Esophagus muscularis mucosa (tissue), 4 donors: ENCODE measurements around the gene ABR. TPM values are rescaled to one million over a fixed set of nuclear protein-coding genes. Genes with fewer than 3 reads are reported as not detected.

Experiments
- DNase-seq: peaks from one replicate; pipeline ENCODE4 v3.0.0-alpha.2; 2017; ENCODE audit errors: extremely low spot score
- H3K27ac ChIP-seq, 4 donors: fragments of 200-600 bp; sonication (generic); replicated peaks in 1 of 4; 1 replicate in 3 of 4; 2 replicates in 1 of 4; pipeline ENCODE4 v1.5.1; 2016 to 2019; ENCODE audit warnings: mild to moderate bottlenecking in 1 of 4
- H3K27me3 ChIP-seq, 4 donors: fragments of 200-600 bp; sonication (generic); one replicate each; pipeline versions ENCODE4 v1.5.1 to v1.6.0; 2016 to 2019
- H3K36me3 ChIP-seq, 4 donors: fragments of 200-600 bp; sonication (generic); one replicate each; pipeline ENCODE4 v1.5.1; 2016 to 2019
- H3K4me1 ChIP-seq, 4 donors: fragments of 200-600 bp; sonication (generic); one replicate each; pipeline ENCODE4 v1.5.1; 2016 to 2019
- H3K4me3 ChIP-seq, 4 donors: fragments of 200-600 bp; sonication (generic); 1 replicate in 2 of 4; 2 replicates in 2 of 4; pipeline ENCODE4 v1.5.1; 2016 to 2019; ENCODE audit warnings: mild to moderate bottlenecking in 4 of 4, moderate library complexity in 1 of 4
- H3K9me3 ChIP-seq, 4 donors: fragments of 200-600 bp; sonication (generic); 1 replicate in 3 of 4; 2 replicates in 1 of 4; pipeline ENCODE4 v1.5.1; 2016 to 2019
- CTCF ChIP-seq, 3 experiments: fragments of 200-600 bp in 2 of 3; fragments of 450-650 bp in 1 of 3; sonication (generic) in 2 of 3; IDR thresholded peaks; one replicate each; pipeline ENCODE4 v1.5.1; 2017 to 2019; ENCODE audit warnings: antibody characterized with exemption in 3 of 3, mild to moderate bottlenecking in 2 of 3, moderate library complexity in 1 of 3
- EP300 ChIP-seq: sonication (generic); formaldehyde crosslinking; IDR thresholded peaks from one replicate; pipeline ENCODE4 v1.6.1; 2017; ENCODE audit warnings: antibody characterized with exemption
- POLR2A ChIP-seq: fragments of 450-650 bp; IDR thresholded peaks from one replicate; pipeline ENCODE4 v1.6.1; 2017; ENCODE audit warnings: antibody characterized with exemption, moderate library complexity, mild to moderate bottlenecking, low read depth
- POLR2AphosphoS5 ChIP-seq, 2 donors: sonication (generic); formaldehyde crosslinking; IDR thresholded peaks; one replicate each; pipeline ENCODE4 v1.6.1; 2017; ENCODE audit warnings: antibody characterized with exemption in 2 of 2
- WGBS: methylation state at CpG from one replicate; pipeline ENCODE4 v1.1.5; 2018; 5-methylcytosine and 5-hydroxymethylcytosine counted together
- intact Hi-C: fragments of 100-400 bp; cut with DNase I; formaldehyde crosslinking; loops from one replicate; pipeline ENCODE4 v1.15.1; 2023
- total RNA-seq, 4 donors: library from RNA; depleted of rRNA; stranded (reverse); fragments of >200 nt; gene quantifications; one replicate each; pipeline versions ENCODE4 v1.1.0 to v1.2.1, GENCODE V29; 2016

Gene ABR
- total RNA-seq, 4 donors from 2014 or later = 98.4 to 142 (median 114) TPM

- no peaks in the 10 kb centered on the region for H3K27me3 ChIP-seq
- WGBS = 89% methylated on average over 23 of the region's 30 CpGs
- TF ChIP-seq EP300 = no peak
- no peak for TF ChIP-seq POLR2AphosphoS5 (IDR thresholded peaks at IDR 0.05)
- no peak for TF ChIP-seq CTCF (IDR thresholded peaks at IDR 0.05)
- TF ChIP-seq POLR2A = no peak
- no peaks in the 10 kb centered on the region for H3K9me3 ChIP-seq
- H3K27ac ChIP-seq = peak overlapping the region in 1 of 4 donors; percentile 14
- H3K4me3 ChIP-seq = no peak overlapping the region
- H3K4me1 ChIP-seq = peaks cover 10 to 34% (median 25%) of the 10 kb centered on the region in 4 donors
- no peak for DNase-seq
- peaks cover 37 to 58% (median 55%) of the 10 kb centered on the region in 4 donors for H3K36me3 ChIP-seq
- intact Hi-C loops = no loop called here
Observed at GRCh38 chr17:1012823-1013728, 166.7 kb downstream of the ABR start.

DNA sequence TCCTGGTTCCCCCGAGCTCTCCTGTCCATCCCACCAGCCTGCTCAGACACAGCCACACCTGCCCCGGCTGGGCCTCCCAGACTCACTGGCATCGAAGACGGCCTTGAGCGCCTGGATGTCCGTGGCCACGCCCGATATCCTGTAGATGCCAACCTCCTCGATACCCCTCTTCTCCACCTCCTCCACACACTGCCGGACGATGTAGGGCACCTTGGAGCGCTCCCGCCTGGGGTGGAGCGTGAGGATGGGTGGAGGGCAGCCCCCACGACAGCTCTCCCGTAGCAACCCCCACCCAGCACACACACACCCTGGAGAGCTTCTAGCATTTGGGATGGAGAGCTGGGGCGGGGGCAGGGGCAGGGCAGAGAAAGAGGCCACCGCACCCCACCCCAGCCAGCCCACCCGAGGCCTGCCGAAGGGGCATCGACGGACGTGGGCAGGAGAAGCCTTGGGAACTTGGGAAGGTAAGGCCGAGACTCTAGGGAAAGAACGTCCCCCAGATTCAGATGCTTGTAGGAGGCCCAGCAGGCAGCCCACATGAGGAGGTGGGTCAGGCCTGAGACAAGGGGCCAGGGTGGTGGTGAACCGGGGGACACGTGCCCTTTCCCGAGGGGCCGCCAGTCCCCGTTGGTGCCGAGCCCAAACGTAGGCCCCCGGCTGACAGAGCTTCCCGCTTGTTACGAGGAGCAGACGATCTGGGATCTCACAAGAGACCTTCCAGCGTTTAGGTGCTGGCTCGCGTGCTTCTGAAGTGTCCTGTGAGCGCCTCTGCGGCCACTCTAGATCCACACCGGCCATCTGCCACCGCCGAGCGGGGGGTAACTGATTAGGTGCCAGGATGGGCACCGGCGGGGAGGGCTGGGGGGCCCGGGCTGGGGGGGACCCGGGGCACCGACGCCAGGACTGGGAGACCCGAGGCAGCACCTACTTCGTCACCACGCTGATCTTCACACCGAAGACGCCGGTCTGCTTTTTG lies 167.7 kb downstream of the ABR start:
- Histone ChIP-seq H3K27ac (no peak overlapping the region), H3K4me1 (peaks cover 17 to 39% (median 35%) of the 10 kb centered on the region in 4 donors), H3K4me3 (no peak overlapping the region), H3K9me3 (no peaks in the 10 kb centered on the region), H3K27me3 (no peaks in the 10 kb centered on the region), H3K36me3 (peaks cover 37 to 67% (median 65%) of the 10 kb centered on the region in 4 donors)
- DNase-seq = no peak
- intact Hi-C loops = no loop called here
- WGBS = 86% methylated on average over 41 of the region's 57 CpGs
- TF ChIP-seq POLR2AphosphoS5 (IDR thresholded peaks at IDR 0.05) (no peak), EP300 (no peak), CTCF (IDR thresholded peaks at IDR 0.05) (no peak), POLR2A (no peak)

GRCh38 chr17:1011138-1011537 lies 168.6 kb downstream of the ABR start:
- no peak for TF ChIP-seq POLR2AphosphoS5 (IDR thresholded peaks at IDR 0.05)
- TF ChIP-seq EP300 = no peak
- no peak for TF ChIP-seq CTCF (IDR thresholded peaks at IDR 0.05)
- TF ChIP-seq POLR2A = no peak
- WGBS = 78% methylated on average over 9 of the region's 10 CpGs
- H3K27me3 ChIP-seq = no peaks in the 10 kb centered on the region
- no peak for DNase-seq
- H3K9me3 ChIP-seq = no peaks in the 10 kb centered on the region
- H3K4me1 ChIP-seq = peaks cover 23 to 47% (median 42%) of the 10 kb centered on the region in 4 donors
- intact Hi-C loops = no loop called here
- H3K4me3 ChIP-seq = no peak overlapping the region
- no peak overlapping the region for H3K27ac ChIP-seq
- peaks cover 37 to 70% (median 66%) of the 10 kb centered on the region in 4 donors for H3K36me3 ChIP-seq

GRCh38 chr17:1010586-1010985 lies 169.2 kb downstream of the ABR start:
- Histone ChIP-seq H3K4me1 (peaks cover 28 to 52% (median 47%) of the 10 kb centered on the region in 4 donors), H3K4me3 (no peak overlapping the region), H3K9me3 (no peaks in the 10 kb centered on the region), H3K27ac (peak overlapping the region; percentile 20 to 79 (median 48)), H3K36me3 (peaks cover 37 to 75% (median 67%) of the 10 kb centered on the region in 4 donors), H3K27me3 (no peaks in the 10 kb centered on the region)
- WGBS = no CpG with 5 or more reads among the region's 14 CpGs
- no peak for DNase-seq
- no peak for TF ChIP-seq POLR2AphosphoS5 (IDR thresholded peaks at IDR 0.05)
- no peak for TF ChIP-seq CTCF (IDR thresholded peaks at IDR 0.05)
- no peak for TF ChIP-seq POLR2A
- TF ChIP-seq EP300 = no peak
- intact Hi-C loops = no loop called here
